GM20000 (cell line): ENCODE measurements around the gene ARTN.
A peak's percentile ranks its signal among the peaks of the same experiment; 100 is the strongest.

Source experiments
- DNase-seq: peaks from one replicate; pipeline ENCODE4 v3.0.0; 2012; ENCODE audit warnings: low spot score
- TF ChIP-seq, protein P1 (sequence below): IDR thresholded peaks from 2 replicates; pipeline ENCODE4 v1.5.1; 2012; ENCODE audit warnings: mild to moderate bottlenecking, control low read depth; ENCODE audit errors: extremely low read depth, missing control alignments

Gene ARTN

DNA sequence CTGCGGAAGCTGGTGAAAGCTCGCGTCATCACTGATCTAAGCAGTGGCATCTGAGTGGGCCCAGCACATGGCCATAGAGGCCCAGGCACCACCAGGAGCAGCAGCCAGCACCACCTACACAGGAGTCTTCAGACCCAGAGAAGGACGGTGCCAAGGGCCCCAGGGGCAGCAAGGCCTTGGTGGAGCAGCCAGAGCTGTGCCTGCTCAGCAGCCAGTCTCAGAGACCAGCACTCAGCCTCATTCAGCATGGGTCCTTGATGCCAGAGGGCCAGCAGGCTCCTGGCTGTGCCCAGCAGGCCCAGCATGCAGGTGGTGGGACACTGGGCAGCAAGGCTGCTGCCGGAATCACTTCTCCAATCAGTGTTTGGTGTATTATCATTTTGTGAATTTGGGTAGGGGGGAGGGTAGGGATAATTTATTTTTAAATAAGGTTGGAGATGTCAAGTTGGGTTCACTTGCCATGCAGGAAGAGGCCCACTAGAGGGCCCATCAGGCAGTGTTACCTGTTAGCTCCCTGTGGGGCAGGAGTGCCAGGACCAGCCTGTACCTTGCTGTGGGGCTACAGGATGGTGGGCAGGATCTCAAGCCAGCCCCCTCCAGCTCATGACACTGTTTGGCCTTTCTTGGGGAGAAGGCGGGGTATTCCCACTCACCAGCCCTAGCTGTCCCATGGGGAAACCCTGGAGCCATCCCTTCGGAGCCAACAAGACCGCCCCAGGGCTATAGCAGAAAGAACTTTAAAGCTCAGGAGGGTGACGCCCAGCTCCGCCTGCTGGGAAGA, 3.2 kb upstream of the ARTN start:
- TF ChIP-seq, protein P1, sequence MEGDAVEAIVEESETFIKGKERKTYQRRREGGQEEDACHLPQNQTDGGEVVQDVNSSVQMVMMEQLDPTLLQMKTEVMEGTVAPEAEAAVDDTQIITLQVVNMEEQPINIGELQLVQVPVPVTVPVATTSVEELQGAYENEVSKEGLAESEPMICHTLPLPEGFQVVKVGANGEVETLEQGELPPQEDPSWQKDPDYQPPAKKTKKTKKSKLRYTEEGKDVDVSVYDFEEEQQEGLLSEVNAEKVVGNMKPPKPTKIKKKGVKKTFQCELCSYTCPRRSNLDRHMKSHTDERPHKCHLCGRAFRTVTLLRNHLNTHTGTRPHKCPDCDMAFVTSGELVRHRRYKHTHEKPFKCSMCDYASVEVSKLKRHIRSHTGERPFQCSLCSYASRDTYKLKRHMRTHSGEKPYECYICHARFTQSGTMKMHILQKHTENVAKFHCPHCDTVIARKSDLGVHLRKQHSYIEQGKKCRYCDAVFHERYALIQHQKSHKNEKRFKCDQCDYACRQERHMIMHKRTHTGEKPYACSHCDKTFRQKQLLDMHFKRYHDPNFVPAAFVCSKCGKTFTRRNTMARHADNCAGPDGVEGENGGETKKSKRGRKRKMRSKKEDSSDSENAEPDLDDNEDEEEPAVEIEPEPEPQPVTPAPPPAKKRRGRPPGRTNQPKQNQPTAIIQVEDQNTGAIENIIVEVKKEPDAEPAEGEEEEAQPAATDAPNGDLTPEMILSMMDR, result peak; percentile 30
- peak; percentile 52 for DNase-seq

- no peak for DNase-seq
- TF ChIP-seq, protein P1, result no peak
Measured at GRCh38 chr1:43930949-43931275, 2.7 kb upstream of the ARTN start.

DNA sequence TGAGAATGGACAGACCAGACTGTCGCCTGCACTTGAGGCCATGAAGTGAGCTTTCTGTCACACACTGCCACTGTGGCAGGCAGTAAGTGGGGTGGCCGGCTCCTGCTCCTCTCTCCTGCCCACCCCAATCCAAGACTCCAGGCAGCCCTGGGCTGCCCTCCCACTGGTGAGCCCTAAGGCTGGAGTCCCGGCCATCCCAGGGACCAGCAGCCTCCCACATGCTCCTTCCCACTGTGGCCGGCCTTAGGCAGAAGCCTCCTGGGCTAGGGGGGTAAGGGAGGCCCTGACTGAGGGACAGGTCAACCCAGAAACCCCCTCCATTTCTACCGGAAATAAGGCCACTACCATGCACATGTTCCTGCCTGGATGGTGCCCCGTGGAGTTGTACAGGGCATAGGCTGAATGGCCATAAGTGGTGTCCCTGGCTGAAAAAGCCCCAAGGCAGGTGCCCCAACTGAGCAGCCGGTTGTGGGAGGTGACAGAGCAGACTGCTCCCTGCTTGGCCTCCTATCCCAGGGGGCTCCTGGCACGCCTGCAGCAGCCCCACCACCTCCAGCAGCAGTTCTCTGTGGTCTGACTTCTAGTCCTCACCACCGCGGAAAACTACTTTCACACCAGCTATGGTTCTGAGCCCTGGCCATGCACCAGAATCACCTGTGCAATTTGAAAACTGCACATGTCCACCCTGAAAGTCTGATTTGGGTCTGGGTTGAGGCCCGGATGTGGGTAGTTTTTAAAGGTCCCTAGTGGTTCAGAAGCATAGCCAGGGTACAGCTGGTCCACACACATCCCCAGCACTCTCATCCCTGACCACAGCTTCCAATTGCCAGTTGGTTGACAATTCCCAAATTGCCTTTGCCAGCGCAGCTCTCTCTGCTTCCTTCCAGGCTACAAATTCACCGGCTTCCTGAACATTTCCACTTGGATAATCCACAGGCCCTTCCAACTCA, 1.6 kb upstream of the ARTN start:
- TF ChIP-seq, protein P1, result no peak

DNA sequence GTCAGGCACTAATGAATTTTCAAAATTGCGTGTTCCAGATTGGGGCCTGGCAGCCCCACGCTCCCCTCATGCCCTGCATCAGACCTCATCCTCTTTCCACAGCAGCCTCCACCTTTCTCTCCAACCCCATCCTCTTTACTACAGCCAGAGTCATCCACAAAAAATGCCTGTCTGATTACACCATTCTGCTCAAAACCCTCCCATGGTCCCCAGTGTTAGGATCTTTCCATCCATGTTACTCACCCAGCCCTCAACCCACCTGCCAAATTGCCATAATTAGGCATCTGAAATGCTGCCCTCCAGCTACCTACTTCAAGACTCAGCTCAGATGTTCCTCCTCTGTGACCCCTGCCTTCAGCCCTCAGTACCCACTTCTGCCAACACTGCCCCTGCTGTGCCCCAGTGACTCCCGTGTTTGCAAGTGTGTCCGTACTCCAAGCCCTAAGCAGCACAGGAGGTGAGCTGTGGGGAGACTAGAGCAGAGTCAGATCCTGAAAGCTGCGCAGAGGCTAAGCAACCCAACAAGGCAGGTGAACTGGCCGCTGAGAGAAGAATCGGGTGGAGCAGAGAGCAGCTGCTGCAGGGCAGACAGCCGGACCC, 715 bp upstream of the ARTN start:
- TF ChIP-seq, protein P1, result no peak
- DNase-seq, result no peak

More for the DNA sequence above, 1.6 kb upstream of the ARTN start:
- DNase-seq, result no peak

DNA sequence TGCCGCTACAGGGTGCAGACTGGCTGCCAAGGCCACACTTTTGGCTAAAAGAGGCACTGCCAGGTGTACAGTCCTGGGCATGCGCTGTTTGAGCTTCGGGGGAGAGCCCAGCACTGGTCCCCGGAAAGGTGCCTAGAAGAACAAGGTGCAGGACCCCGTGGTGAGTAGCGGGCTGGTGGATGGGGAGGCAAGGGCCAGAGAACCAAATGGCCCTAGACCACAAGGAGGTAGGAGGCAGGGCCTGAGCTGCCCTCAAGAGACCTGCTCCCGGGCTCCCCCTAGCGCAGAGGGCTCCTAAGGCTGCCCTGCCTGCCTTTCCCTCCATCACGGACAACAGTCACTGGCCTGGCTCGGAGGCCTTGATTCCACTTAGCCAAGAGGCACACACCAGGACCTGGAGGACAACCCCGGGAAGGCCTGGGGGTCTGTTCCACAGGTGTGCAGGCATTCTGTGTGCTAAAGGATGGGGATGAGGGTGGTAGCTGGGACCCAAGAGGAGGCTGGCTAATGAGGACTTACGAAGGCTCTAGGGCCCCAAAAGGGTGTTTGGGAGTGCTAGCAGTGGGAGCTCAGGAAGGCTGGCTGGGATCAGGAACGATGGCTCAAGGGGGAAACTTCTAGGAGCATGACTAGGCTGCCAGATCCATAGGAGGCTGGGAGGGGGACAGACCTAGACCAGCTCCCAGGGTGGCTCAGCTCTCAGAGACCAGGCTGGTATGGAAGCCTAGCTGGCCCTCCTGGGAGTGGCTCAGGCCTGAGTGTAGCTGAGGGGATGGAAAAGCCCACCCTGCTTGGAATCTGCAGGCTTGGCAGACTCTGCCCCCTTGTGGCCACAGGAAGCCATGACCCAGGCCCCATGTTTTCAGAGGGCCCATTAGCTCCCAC, 742 bp downstream of the ARTN start:
- peak; percentile 93 for DNase-seq
- TF ChIP-seq, protein P1, result peak; percentile 83

- TF ChIP-seq, protein P1, result no peak
- DNase-seq, result no peak
Measured at GRCh38 chr1:43934986-43935324, 1.4 kb downstream of the ARTN start.
